Suprapubic skin (tissue), 4 donors: ENCODE results near the gene SPDYE1. TPM values are rescaled to one million over a fixed set of nuclear protein-coding genes. Genes with fewer than 3 reads are reported as not detected.

Experiments used
- DNase-seq, 2 donors: peaks; one replicate each; pipeline ENCODE4 v3.0.0-alpha.2; 2019; ENCODE audit warnings: low spot score in 2 of 2
- H3K27ac ChIP-seq: fragments of 200-600 bp; sonication (generic); one replicate; pipeline ENCODE4 v1.5.1; 2019
- H3K27me3 ChIP-seq: fragments of 200-600 bp; sonication (generic); one replicate; pipeline ENCODE4 v1.5.1; 2019
- H3K36me3 ChIP-seq: fragments of 200-600 bp; sonication (generic); one replicate; pipeline ENCODE4 v1.5.1; 2019
- H3K4me1 ChIP-seq: fragments of 200-600 bp; sonication (generic); one replicate; pipeline ENCODE4 v1.5.1; 2019
- H3K4me3 ChIP-seq: fragments of 200-600 bp; sonication (generic); one replicate; pipeline ENCODE4 v1.5.1; 2019; ENCODE audit warnings: mild to moderate bottlenecking
- H3K9me3 ChIP-seq: fragments of 200-600 bp; sonication (generic); one replicate; pipeline ENCODE4 v1.5.1; 2019
- EP300 ChIP-seq: sonication (generic); formaldehyde crosslinking; IDR thresholded peaks from one replicate; pipeline ENCODE4 v1.6.1; 2017; ENCODE audit warnings: antibody characterized with exemption
- POLR2A ChIP-seq, 2 donors: fragments of 450-650 bp; IDR thresholded peaks; one replicate each; pipeline ENCODE4 v1.6.1; 2017; ENCODE audit warnings: antibody characterized with exemption in 2 of 2, mild to moderate bottlenecking in 2 of 2, moderate library complexity in 2 of 2
- POLR2AphosphoS5 ChIP-seq, 3 donors: sonication (generic); formaldehyde crosslinking; IDR thresholded peaks; one replicate each; pipeline ENCODE4 v1.6.1; 2017; ENCODE audit warnings: antibody characterized with exemption in 3 of 3
- WGBS: methylation state at CpG from one replicate; pipeline ENCODE4 v1.1.5; 2018; 5-methylcytosine and 5-hydroxymethylcytosine counted together
- total RNA-seq, 4 donors: library from RNA; depleted of rRNA; stranded (reverse); fragments of >200 nt; gene quantifications; one replicate each; pipeline ENCODE4 v1.1.0, GENCODE V29; 2016
- TF ChIP-seq, protein P1 (sequence below), 2 donors: fragments of 200-600 bp in 1 of 2; fragments of 450-650 bp in 1 of 2; sonication (generic) in 1 of 2; IDR thresholded peaks; one replicate each; pipeline ENCODE4 v1.5.1; 2016 to 2019; ENCODE audit warnings: antibody characterized with exemption in 2 of 2, mild to moderate bottlenecking in 1 of 2, moderate library complexity in 1 of 2

SPDYE1 gene
- total RNA-seq, 4 donors from 2014 or later, result not detected

DNA sequence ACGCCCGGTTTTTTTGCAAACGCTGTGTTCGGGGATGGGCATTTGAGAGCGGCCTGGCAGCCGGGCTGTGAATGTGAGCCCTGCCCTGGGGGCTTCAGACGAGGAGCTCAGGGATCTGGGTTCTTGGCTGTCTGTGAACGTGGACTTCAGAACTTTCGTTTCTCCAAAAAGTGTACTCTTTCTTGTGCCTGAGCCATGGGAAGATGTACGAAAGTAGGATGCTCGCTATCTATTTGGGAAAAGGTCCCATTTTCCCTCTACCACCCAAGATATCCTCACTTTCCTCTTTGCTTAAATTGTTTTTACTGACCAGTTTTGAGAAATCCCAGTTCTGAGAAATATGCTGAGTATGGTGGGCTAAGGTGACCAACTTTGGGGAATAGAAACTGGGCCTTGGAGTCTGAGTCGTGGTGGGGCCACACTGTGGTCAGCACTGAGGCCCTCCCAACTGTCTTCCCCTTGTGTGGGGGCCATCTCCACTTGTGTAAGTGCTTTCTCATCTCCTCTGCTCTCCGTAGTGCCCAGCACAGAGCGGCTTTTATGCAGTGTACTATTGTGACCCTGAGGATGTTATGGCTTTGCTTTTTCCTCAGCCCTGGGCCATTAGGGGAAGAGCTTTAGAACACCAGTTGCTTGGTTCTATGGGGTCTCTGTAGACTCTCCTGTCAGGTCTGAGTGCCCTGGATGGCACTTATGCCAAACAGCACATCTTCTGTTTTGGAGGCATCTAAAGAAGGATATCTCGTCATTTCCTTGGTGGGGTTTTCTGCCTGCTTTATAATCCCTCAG lies 47.7 kb downstream of the SPDYE1 start:
- DNase-seq, result no peak
- H3K4me3 ChIP-seq, result peak overlapping the region; percentile 90
- H3K27ac ChIP-seq, result peak overlapping the region; percentile 92
- H3K9me3 ChIP-seq, result no peaks in the 10 kb centered on the region
- peaks cover 9% of the 10 kb centered on the region for H3K36me3 ChIP-seq
- WGBS, result 36% methylated on average over 8 of the region's 15 CpGs
- no peaks in the 10 kb centered on the region for H3K27me3 ChIP-seq
- peaks cover 36% of the 10 kb centered on the region for H3K4me1 ChIP-seq
- no peak for TF ChIP-seq POLR2A (IDR thresholded peaks at IDR 0.05)
- no peak for TF ChIP-seq POLR2AphosphoS5 (IDR thresholded peaks at IDR 0.05)
- TF ChIP-seq EP300, result no peak
- TF ChIP-seq, protein P1, sequence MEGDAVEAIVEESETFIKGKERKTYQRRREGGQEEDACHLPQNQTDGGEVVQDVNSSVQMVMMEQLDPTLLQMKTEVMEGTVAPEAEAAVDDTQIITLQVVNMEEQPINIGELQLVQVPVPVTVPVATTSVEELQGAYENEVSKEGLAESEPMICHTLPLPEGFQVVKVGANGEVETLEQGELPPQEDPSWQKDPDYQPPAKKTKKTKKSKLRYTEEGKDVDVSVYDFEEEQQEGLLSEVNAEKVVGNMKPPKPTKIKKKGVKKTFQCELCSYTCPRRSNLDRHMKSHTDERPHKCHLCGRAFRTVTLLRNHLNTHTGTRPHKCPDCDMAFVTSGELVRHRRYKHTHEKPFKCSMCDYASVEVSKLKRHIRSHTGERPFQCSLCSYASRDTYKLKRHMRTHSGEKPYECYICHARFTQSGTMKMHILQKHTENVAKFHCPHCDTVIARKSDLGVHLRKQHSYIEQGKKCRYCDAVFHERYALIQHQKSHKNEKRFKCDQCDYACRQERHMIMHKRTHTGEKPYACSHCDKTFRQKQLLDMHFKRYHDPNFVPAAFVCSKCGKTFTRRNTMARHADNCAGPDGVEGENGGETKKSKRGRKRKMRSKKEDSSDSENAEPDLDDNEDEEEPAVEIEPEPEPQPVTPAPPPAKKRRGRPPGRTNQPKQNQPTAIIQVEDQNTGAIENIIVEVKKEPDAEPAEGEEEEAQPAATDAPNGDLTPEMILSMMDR (IDR thresholded peaks at IDR 0.05), result no peak

DNA sequence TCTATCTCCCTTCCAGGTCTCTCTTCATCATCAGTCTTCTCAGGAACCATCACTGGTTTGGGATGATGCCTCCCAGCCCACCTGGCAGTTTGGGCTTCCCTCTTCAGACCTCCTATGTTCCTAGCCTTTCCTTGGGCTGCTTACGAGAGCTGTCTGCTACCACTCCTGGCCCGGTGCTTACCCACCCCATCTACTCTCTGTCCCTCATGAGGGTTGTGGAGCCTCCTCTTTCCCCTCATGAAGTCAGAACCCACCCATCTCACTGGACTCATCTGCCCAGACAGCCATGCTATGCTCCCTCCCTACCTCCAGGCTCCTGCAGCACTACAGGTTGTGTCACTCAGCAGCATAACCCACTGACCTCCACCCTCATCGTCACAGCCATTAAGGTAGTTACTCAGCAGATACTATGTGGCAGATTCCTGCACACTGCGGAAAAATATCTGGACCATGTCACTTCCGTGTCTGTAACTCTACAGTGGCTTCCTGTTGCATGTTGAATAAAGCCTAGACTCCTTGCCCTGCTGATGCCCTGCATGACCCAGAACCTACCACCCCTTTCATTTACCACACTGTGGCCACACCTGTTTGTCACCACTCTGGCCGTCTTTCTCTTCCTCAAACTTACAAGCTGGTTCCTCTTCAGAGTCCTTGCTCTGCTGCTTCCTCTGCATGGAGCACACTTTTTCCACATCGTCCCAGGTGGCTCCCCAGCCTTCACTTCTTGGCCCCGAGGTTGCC lies 48.8 kb downstream of the SPDYE1 start:
- peaks cover 29% of the 10 kb centered on the region for H3K4me1 ChIP-seq
- DNase-seq, result peak in 1 of 2 donors; percentile 66
- no peak overlapping the region for H3K27ac ChIP-seq
- no peaks in the 10 kb centered on the region for H3K9me3 ChIP-seq
- peaks cover 20% of the 10 kb centered on the region for H3K36me3 ChIP-seq
- no peaks in the 10 kb centered on the region for H3K27me3 ChIP-seq
- TF ChIP-seq POLR2A (IDR thresholded peaks at IDR 0.05), result no peak
- no peak overlapping the region for H3K4me3 ChIP-seq
- WGBS, result 73% methylated on average over 8 of the region's 8 CpGs

DNA sequence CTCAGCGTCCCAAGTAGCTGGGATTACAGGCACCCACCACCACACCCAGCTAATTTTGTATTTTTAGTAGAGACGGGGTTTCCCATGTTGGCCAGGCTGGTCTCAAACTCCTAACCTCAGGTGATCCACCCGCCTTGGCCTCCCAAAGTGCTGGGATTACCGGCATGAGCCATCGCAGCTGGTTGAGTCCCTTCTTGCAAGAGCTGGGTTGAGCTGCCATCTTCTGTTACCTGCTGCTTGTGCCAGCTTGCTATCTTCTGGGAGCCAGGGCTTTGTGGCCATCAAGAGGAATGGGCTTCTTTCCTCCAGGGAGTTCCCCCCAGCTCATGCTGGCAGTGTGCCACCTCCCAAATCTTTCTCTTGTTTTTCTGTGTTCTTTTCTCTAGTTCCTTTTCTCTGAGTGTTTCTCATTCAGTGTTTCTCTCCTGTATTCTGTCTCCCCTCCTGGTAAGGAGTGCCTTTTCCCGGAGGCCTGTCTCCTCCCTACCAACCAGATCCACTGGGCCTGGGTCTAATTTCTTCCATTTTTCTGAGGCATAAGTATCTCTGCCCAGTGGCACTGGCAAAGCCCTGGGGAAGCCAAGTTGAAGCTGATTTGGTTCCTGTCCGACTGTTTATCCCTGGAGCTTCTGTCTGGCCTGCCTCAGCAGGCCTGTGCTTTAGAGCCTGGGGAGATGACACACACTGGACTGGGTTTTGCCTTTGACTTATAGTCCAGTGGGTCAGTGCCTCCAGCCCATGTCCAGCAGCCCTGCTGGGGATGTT lies 50.5 kb downstream of the SPDYE1 start:
- Histone ChIP-seq H3K9me3 (no peaks in the 10 kb centered on the region), H3K27ac (no peak overlapping the region), H3K27me3 (no peaks in the 10 kb centered on the region), H3K4me3 (no peak overlapping the region), H3K4me1 (peaks cover 29% of the 10 kb centered on the region), H3K36me3 (peaks cover 37% of the 10 kb centered on the region)
- TF ChIP-seq POLR2A (IDR thresholded peaks at IDR 0.05) (no peak), EP300 (no peak), POLR2AphosphoS5 (IDR thresholded peaks at IDR 0.05) (no peak)
- TF ChIP-seq, protein P1 (IDR thresholded peaks at IDR 0.05), result no peak
- 72% methylated on average over 4 of the region's 7 CpGs for WGBS
- DNase-seq, result peak; percentile 48 to 50

DNA sequence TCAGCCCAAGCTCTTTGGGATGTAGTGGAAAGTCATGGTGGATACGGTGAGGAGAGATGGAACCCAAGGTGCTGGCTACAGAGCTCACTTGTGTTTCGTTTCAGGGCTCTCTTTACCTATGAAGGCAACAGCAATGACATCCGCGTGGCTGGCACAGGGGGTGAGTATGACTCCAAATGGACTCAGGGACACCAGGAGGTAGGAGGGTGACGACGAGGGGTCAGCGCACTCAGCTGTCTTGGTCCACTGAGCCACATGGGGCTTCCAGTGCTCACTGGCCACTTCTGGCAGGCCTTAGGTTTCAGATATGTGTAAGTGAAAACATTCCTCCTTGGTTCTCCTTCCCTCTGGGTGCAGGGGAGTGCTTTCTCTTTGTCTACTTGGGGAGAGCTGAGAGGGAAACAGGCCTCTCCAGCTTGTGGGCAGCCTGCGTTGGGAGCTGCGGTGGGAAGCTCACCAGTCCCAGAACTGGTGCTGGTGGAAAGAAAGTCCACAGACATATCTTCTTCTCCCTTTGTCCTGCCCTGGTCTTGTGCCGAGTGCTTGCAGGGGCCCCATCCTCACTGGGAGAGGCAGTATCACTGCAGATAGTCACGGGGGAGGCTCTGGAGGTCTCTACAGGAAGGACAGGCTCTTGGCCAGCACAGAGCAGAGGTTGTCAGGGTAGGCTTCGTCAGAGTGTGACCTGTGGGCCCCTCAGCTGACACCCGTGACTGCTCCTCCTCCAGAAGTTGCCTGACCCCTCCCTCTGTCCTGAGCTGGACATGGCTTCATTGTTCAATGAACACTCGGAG lies 52.6 kb downstream of the SPDYE1 start:
- TF ChIP-seq EP300, result no peak
- TF ChIP-seq, protein P1 (IDR thresholded peaks at IDR 0.05), result no peak
- no peak for TF ChIP-seq POLR2AphosphoS5 (IDR thresholded peaks at IDR 0.05)
- TF ChIP-seq POLR2A (IDR thresholded peaks at IDR 0.05), result no peak
- H3K36me3 ChIP-seq, result peaks cover 58% of the 10 kb centered on the region
- H3K27me3 ChIP-seq, result no peaks in the 10 kb centered on the region
- no peaks in the 10 kb centered on the region for H3K9me3 ChIP-seq
- 90% methylated on average over 12 of the region's 14 CpGs for WGBS
- H3K4me3 ChIP-seq, result no peak overlapping the region
- DNase-seq, result peak; percentile 41 to 52
- no peak overlapping the region for H3K27ac ChIP-seq
- peaks cover 19% of the 10 kb centered on the region for H3K4me1 ChIP-seq

DNA sequence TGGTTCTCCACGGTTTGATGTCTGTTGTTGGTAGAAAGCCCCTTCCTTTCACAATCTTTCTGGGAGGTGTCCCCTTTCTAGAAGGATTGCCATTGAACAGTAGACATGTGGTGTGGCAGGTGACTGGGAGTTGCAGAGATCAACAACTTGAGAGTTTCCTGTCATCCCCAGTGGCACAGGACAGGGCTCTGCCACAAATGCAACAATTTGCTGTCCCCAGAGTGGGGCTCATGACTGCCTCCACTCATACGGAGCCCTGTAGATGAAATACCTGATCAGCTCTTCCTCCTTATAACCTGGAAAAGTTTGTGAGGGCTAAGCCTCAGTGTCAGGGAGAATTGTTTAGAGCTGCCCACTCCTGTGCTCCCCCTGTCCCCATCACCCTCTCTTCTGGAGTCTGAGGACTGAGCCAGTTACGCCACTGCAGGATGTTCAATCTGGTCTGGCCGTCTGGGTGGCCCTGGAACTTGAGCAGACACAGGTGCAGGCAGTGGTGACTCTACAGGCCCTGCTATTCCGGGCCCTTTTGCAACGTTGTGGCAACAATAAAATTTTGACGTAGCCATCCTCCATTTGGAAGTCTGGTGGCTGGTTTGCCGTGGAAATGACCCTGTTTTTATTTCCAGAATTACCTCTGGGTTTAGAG lies 53.3 kb downstream of the SPDYE1 start:
- peaks cover 63% of the 10 kb centered on the region for H3K36me3 ChIP-seq
- H3K4me3 ChIP-seq, result no peak overlapping the region

More for the DNA sequence above, 53.3 kb downstream of the SPDYE1 start:
- WGBS, result 79% methylated on average over 8 of the region's 8 CpGs
- H3K27me3 ChIP-seq, result no peaks in the 10 kb centered on the region
- TF ChIP-seq, protein P1 (IDR thresholded peaks at IDR 0.05), result no peak
- TF ChIP-seq POLR2A (IDR thresholded peaks at IDR 0.05), result no peak
- TF ChIP-seq POLR2AphosphoS5 (IDR thresholded peaks at IDR 0.05), result no peak
- no peak for TF ChIP-seq EP300
- H3K9me3 ChIP-seq, result no peaks in the 10 kb centered on the region
- H3K27ac ChIP-seq, result no peak overlapping the region
- peak in 1 of 2 donors; percentile 54 for DNase-seq
- H3K4me1 ChIP-seq, result peaks cover 12% of the 10 kb centered on the region
